Loucy (cell line): ENCODE data around the gene ABCA7.

Source experiments
- H2AFZ ChIP-seq: fragments of 200-600 bp; sonication (generic); 2 replicates; pipeline ENCODE4 v1.6.0; 2016; ENCODE audit warnings: antibody characterized with exemption, mild to moderate bottlenecking, low read length, moderate library complexity
- H3F3A ChIP-seq: fragments of 200-600 bp; 2 replicates; pipeline ENCODE4 v1.6.0; 2016; ENCODE audit warnings: antibody characterized with exemption, low read depth, mild to moderate bottlenecking
- H3K27me3 ChIP-seq: fragments of 200-600 bp; sonication (generic); 2 replicates; pipeline ENCODE4 v1.6.1; 2014; ENCODE audit warnings: low read length, mild to moderate bottlenecking; ENCODE audit not compliant: insufficient read depth, poor library complexity, severe bottlenecking
- H3K36me3 ChIP-seq: fragments of 200-600 bp; sonication (generic); 2 replicates; pipeline ENCODE4 v1.6.1; 2016; ENCODE audit warnings: low read length; ENCODE audit not compliant: insufficient read depth
- H3K4me1 ChIP-seq: fragments of 200-600 bp; sonication (generic); 2 replicates; pipeline ENCODE4 v1.5.1; 2014; ENCODE audit warnings: low read length, mild to moderate bottlenecking; ENCODE audit not compliant: insufficient read depth, poor library complexity, severe bottlenecking
- H3K4me2 ChIP-seq: fragments of 200-600 bp; sonication (generic); 2 replicates; pipeline ENCODE4 v1.6.0; 2014; ENCODE audit warnings: antibody characterized with exemption, low read length, low read depth, mild to moderate bottlenecking; ENCODE audit not compliant: poor library complexity, severe bottlenecking
- H3K4me3 ChIP-seq: fragments of 200-600 bp; sonication (generic); 2 replicates; pipeline ENCODE4 v1.5.1; 2014; ENCODE audit warnings: low read length, mild to moderate bottlenecking, mixed read lengths; ENCODE audit not compliant: poor library complexity, severe bottlenecking
- H3K79me2 ChIP-seq: fragments of 200-600 bp; sonication (generic); 2 replicates; pipeline ENCODE4 v1.6.1; 2014; ENCODE audit warnings: low read length; ENCODE audit not compliant: insufficient read depth
- H3K9ac ChIP-seq: fragments of 200-600 bp; sonication (generic); 2 replicates; pipeline ENCODE4 v1.6.0; 2014; ENCODE audit warnings: mild to moderate bottlenecking, low read depth, low read length, moderate library complexity; ENCODE audit not compliant: poor library complexity, severe bottlenecking
- H3K9me2 ChIP-seq: fragments of 200-600 bp; sonication (generic); replicated peaks from 2 replicates; pipeline ENCODE4 v1.6.1; 2016; ENCODE audit warnings: low read depth, low read length, mixed read lengths
- H3K9me3 ChIP-seq: fragments of 200-600 bp; sonication (generic); 2 replicates; pipeline ENCODE4 v1.6.1; 2014; ENCODE audit warnings: mild to moderate bottlenecking, antibody characterized with exemption, low read length, low read depth; ENCODE audit not compliant: insufficient read depth
- H4K20me1 ChIP-seq: fragments of 200-600 bp; sonication (generic); 2 replicates; pipeline ENCODE4 v1.6.0; 2014; ENCODE audit warnings: antibody characterized with exemption, low read length, mild to moderate bottlenecking; ENCODE audit not compliant: insufficient read depth, poor library complexity, severe bottlenecking
- EZH2phosphoT487 ChIP-seq: fragments of 200-600 bp; IDR thresholded peaks from 2 replicates; pipeline ENCODE4 v1.6.1; 2018; ENCODE audit warnings: antibody characterized with exemption, mild to moderate bottlenecking, moderate library complexity, borderline replicate concordance
- TF ChIP-seq, protein P1 (sequence below): fragments of 200-600 bp; sonication (generic); conservative IDR thresholded peaks from 2 replicates; pipeline ENCODE4 v1.5.1; 2014; ENCODE audit warnings: mild to moderate bottlenecking, antibody characterized with exemption, low read length

ABCA7 gene

DNA sequence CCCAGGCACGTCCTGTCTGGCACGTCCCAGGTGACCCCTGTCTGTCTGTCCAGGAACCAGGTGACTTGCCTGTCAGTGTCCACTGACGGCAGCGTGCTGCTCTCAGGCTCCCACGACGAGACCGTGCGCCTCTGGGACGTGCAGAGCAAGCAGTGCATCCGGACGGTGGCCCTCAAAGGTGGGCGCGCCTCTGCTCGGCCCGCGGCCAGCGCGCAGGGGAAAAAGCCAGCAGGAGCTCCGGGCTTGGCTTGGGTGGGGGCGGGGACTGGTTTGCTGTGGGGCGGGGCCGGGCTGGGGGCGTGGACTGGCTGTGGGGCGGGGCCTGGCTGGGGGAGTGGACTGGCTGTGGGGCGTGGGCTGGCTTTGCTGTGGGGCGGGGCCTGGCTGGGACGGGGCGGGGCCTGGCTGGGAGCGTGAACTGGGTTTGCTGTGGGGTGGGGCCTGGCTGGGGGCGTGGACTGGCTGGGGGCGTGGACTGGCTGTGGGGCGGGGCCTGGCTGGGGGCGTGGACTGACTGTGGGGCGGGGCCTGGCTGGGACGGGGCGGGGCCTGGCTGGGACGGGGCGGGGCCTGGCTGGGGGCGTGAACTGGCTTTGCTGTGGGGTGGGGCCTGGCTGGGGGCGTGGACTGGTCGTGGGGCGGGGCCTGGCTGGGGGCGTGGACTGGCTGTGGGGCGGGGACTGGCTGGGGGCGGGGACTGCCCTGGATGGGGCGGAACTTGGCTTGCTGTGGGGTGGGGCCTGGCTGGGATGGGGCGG, 48.6 kb upstream of the ABCA7 start:
- no peak for TF ChIP-seq EZH2phosphoT487
- TF ChIP-seq, protein P1, sequence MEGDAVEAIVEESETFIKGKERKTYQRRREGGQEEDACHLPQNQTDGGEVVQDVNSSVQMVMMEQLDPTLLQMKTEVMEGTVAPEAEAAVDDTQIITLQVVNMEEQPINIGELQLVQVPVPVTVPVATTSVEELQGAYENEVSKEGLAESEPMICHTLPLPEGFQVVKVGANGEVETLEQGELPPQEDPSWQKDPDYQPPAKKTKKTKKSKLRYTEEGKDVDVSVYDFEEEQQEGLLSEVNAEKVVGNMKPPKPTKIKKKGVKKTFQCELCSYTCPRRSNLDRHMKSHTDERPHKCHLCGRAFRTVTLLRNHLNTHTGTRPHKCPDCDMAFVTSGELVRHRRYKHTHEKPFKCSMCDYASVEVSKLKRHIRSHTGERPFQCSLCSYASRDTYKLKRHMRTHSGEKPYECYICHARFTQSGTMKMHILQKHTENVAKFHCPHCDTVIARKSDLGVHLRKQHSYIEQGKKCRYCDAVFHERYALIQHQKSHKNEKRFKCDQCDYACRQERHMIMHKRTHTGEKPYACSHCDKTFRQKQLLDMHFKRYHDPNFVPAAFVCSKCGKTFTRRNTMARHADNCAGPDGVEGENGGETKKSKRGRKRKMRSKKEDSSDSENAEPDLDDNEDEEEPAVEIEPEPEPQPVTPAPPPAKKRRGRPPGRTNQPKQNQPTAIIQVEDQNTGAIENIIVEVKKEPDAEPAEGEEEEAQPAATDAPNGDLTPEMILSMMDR, result no peak
- Histone ChIP-seq H3K9me3 (no peaks in the 10 kb centered on the region), H4K20me1 (no peaks in the 10 kb centered on the region), H3K27me3 (no peaks in the 10 kb centered on the region), H3K9me2 (no peaks in the 10 kb centered on the region), H3K4me2 (no peak overlapping the region), H3K4me3 (no peak overlapping the region), H3K9ac (no peak overlapping the region), H2AFZ (no peak overlapping the region), H3F3A (no peaks in the 10 kb centered on the region; the same call in 1 of the 2 replicates), H3K4me1 (no peaks in the 10 kb centered on the region), H3K36me3 (no peaks in the 10 kb centered on the region; the same call in 1 of the 2 replicates), H3K79me2 (no peaks in the 10 kb centered on the region)

DNA sequence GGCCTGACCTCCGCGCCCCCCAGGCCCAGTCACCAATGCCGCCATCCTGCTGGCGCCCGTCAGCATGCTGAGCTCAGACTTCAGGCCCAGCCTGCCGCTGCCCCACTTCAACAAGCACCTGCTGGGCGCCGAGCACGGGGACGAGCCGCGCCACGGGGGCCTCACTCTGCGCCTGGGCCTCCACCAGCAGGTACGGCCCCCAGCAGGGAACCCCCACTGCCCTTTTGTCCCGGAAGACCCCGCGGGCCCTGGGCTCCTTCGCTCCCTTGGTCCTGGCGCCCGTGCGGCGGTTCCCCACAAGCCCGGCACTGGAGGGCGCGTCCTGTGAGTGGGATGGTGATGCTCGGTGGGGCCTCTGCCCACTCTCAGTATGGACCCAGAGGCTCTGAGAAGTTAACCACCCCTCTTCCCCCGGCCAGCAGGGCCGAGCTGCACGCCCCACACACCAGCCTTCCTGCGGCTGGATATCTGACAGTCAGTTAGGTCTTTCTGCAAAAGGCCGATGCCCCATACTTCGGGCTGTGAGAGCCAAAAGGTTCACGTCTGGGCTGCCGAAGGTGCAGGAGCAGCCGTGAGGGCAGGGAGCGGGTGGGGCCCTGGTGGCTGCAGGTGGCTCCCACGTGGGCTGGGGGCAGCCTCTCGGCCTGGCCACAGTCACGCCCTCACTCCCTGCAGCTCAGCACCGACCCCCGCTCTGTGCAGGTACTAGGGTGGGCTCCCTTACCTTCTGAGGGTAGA, 47.8 kb upstream of the ABCA7 start:
- TF ChIP-seq, protein P1, result no peak
- TF ChIP-seq EZH2phosphoT487, result no peak
- H3K9ac ChIP-seq, result no peak overlapping the region
- no peaks in the 10 kb centered on the region for H3K9me2 ChIP-seq
- no peaks in the 10 kb centered on the region for H3K4me1 ChIP-seq
- H4K20me1 ChIP-seq, result no peaks in the 10 kb centered on the region
- no peaks in the 10 kb centered on the region for H3K27me3 ChIP-seq
- no peak overlapping the region for H2AFZ ChIP-seq
- H3K4me2 ChIP-seq, result no peak overlapping the region
- no peaks in the 10 kb centered on the region; the same call in 1 of the 2 replicates for H3F3A ChIP-seq
- no peaks in the 10 kb centered on the region for H3K9me3 ChIP-seq
- no peaks in the 10 kb centered on the region for H3K79me2 ChIP-seq
- H3K36me3 ChIP-seq, result no peaks in the 10 kb centered on the region; the same call in 1 of the 2 replicates
- H3K4me3 ChIP-seq, result no peak overlapping the region

DNA sequence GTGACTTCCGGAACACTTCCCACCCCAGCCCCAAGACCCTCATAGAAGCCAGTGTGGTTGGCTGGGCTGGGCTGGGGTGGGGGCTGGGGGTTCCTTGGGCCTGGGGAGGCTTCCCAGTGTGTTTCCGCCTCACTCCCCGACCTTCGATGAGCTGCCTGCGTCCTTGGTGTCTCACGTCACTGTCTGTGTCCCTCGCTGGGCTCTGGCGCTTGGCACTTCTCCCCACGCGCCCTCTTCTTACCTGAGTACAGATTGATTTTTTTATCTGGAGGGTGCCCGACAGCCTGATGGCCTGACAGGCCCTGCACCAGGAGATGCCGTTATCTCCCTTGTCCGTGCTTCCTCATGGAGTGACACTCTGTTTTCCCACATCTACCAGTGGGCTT, 47.2 kb upstream of the ABCA7 start:
- H3K36me3 ChIP-seq, result no peaks in the 10 kb centered on the region; the same call in 1 of the 2 replicates
- no peaks in the 10 kb centered on the region for H3K9me2 ChIP-seq

More for the DNA sequence above, 47.2 kb upstream of the ABCA7 start:
- no peak for TF ChIP-seq EZH2phosphoT487
- TF ChIP-seq, protein P1, result no peak
- H3K4me1 ChIP-seq, result no peaks in the 10 kb centered on the region
- H3K79me2 ChIP-seq, result no peaks in the 10 kb centered on the region
- H4K20me1 ChIP-seq, result no peaks in the 10 kb centered on the region
- no peak overlapping the region for H3K9ac ChIP-seq
- H3K4me2 ChIP-seq, result no peak overlapping the region
- no peaks in the 10 kb centered on the region; the same call in 1 of the 2 replicates for H3F3A ChIP-seq
- no peaks in the 10 kb centered on the region for H3K9me3 ChIP-seq
- no peak overlapping the region for H2AFZ ChIP-seq
- H3K27me3 ChIP-seq, result no peaks in the 10 kb centered on the region
- no peak overlapping the region for H3K4me3 ChIP-seq
